GM12878 (cell line): ENCODE results near the gene PRSS35. TPM values are rescaled to one million over a fixed set of nuclear protein-coding genes. Genes with fewer than 3 reads are reported as not detected.

Experiments
- ATAC-seq: fragments of 200-7000 bp; cut with Tn5 transposase; 3 replicates; pipeline ENCODE4 v1.9.1; 2020; ENCODE audit warnings: mild to moderate bottlenecking, moderate library complexity
- BruUV-seq: library from RNA; stranded (reverse); fragments of 400-500 nt; replicated peaks from 2 replicates; lab custom pipeline; 2021; lab: Mats Ljungman, UMichigan
- CTCF ChIA-PET: fragments of 300-600 bp; sonication (Branson Sonifier 250); formaldehyde crosslinking; extraction: SDS; loops from one replicate; lab custom pipeline; 2021; ENCODE audit warnings: inconsistent platforms; lab: Yijun Ruan, JAX
- POLR2A ChIA-PET: fragments of 350-600 bp; formaldehyde crosslinking; extraction: SDS; loops from one replicate; lab custom pipeline; 2021; ENCODE audit warnings: inconsistent platforms; lab: Charles Lee
- RAD21 ChIA-PET: fragments of 300-600 bp; sonication (Branson Sonifier 250); formaldehyde crosslinking; loops from one replicate; lab custom pipeline; 2023; ENCODE audit warnings: antibody characterized with exemption; ENCODE audit not compliant: unreplicated experiment; lab: Charles Lee
- SMC1A ChIA-PET: fragments of 300-600 bp; sonication (Branson Sonifier 250); formaldehyde crosslinking; loops from one replicate; lab custom pipeline; 2023; ENCODE audit not compliant: unreplicated experiment, uncharacterized antibody; lab: Charles Lee
- DNase-seq: peaks from one replicate; pipeline ENCODE4 v3.0.0-alpha.2; 2011; ENCODE audit warnings: low read depth, low spot score
- FAIRE-seq: peaks from 3 replicates; lab custom pipeline; 2011; peaks lifted over from hg19 to GRCh38; lab: Jason Lieb, UNC
- H2AFZ ChIP-seq: 2 replicates; pipeline ENCODE4 v1.6.0; 2011; ENCODE audit warnings: low read depth, low read length, control low read depth; ENCODE audit not compliant: control insufficient read depth
- H3K27ac ChIP-seq: 2 replicates; pipeline ENCODE4 v1.5.1; 2011; ENCODE audit warnings: control low read depth; ENCODE audit not compliant: control insufficient read depth, insufficient read depth
- H3K27me3 ChIP-seq, 2 experiments: replicated peaks in 1 of 2; 2 replicates each; pipeline versions ENCODE4 v1.6.0 to v1.6.1; 2011; ENCODE audit warnings: low read length in 1 of 2; ENCODE audit not compliant: control insufficient read depth in 2 of 2, insufficient read depth in 2 of 2
- H3K36me3 ChIP-seq, 2 experiments: 2 replicates each; pipeline ENCODE4 v1.5.1; 2011; ENCODE audit warnings: low read length in 1 of 2; ENCODE audit not compliant: control insufficient read depth in 2 of 2, insufficient read depth in 2 of 2
- H3K4me1 ChIP-seq: 2 replicates; pipeline ENCODE4 v1.6.1; 2011; ENCODE audit warnings: mild to moderate bottlenecking, low read length, moderate library complexity, mixed read lengths; ENCODE audit not compliant: control insufficient read depth, insufficient read depth
- H3K4me2 ChIP-seq: 2 replicates; pipeline ENCODE4 v1.6.0; 2011; ENCODE audit warnings: control low read depth; ENCODE audit not compliant: control insufficient read depth, insufficient read depth
- H3K4me3 ChIP-seq: fragments of 200-600 bp; sonication (generic); 2 replicates; pipeline ENCODE4 v1.5.1; 2016
- H3K79me2 ChIP-seq: 2 replicates; pipeline ENCODE4 v1.6.0; 2011; ENCODE audit warnings: low read length; ENCODE audit not compliant: control insufficient read depth, insufficient read depth
- H3K9ac ChIP-seq: 2 replicates; pipeline ENCODE4 v1.8.0; 2011; ENCODE audit warnings: low read length, control low read depth, mixed read lengths; ENCODE audit not compliant: control insufficient read depth, insufficient read depth
- H3K9me3 ChIP-seq: replicated peaks from 3 replicates; pipeline ENCODE4 v1.5.1; 2011; ENCODE audit warnings: mild to moderate bottlenecking, low read length; ENCODE audit not compliant: control insufficient read depth, insufficient read depth
- H4K20me1 ChIP-seq: 2 replicates; pipeline ENCODE4 v1.6.0; 2011; ENCODE audit not compliant: control insufficient read depth, insufficient read depth
- EED ChIP-seq: sonication (generic); IDR thresholded peaks from 2 replicates; pipeline ENCODE4 v1.6.1; 2016; ENCODE audit warnings: antibody characterized with exemption, low read depth
- ETV6 ChIP-seq, 2 experiments: fragments of 450-650 bp in 1 of 2; IDR thresholded peaks in 1 of 2; conservative IDR thresholded peaks in 1 of 2; 2 replicates each; pipeline ENCODE4 v1.6.1; 2014; ENCODE audit warnings: antibody characterized with exemption in 1 of 2, borderline replicate concordance in 1 of 2, low read depth in 1 of 2, mild to moderate bottlenecking in 1 of 2, moderate library complexity in 1 of 2
- IKZF1 ChIP-seq: fragments of 450-650 bp; conservative IDR thresholded peaks from 2 replicates; pipeline ENCODE4 v1.6.1; 2017; ENCODE audit warnings: antibody characterized with exemption, mild to moderate bottlenecking
- JUNB ChIP-seq: IDR thresholded peaks from 2 replicates; pipeline ENCODE4 v1.6.1; 2016; ENCODE audit warnings: antibody characterized with exemption, mild to moderate bottlenecking
- MEF2A ChIP-seq: IDR thresholded peaks from 2 replicates; pipeline ENCODE4 v1.6.1; 2011; ENCODE audit warnings: low read depth, mild to moderate bottlenecking, low read length, moderate library complexity; ENCODE audit not compliant: insufficient read depth
- MEF2B ChIP-seq: fragments of 450-650 bp; IDR thresholded peaks from 2 replicates; pipeline ENCODE4 v1.6.1; 2018; ENCODE audit warnings: mild to moderate bottlenecking, moderate library complexity; ENCODE audit not compliant: partially characterized antibody, poor library complexity, severe bottlenecking
- MYC ChIP-seq: IDR thresholded peaks from 2 replicates; pipeline ENCODE4 v1.6.1; 2011; ENCODE audit warnings: mild to moderate bottlenecking, low read length, moderate library complexity, inconsistent platforms; ENCODE audit not compliant: insufficient read depth, insufficient replicate concordance, insufficient read length, severe bottlenecking
- NFYA ChIP-seq: IDR thresholded peaks from 2 replicates; pipeline ENCODE4 v1.6.1; 2011; ENCODE audit warnings: low read depth, mild to moderate bottlenecking, low read length, improper control_type of control experiment, borderline replicate concordance
- NR2C2 ChIP-seq: IDR thresholded peaks from 2 replicates; pipeline ENCODE4 v1.6.1; 2011; ENCODE audit warnings: borderline replicate concordance, low read depth; ENCODE audit not compliant: control insufficient read depth, insufficient read length
- PML ChIP-seq: IDR thresholded peaks from 2 replicates; pipeline ENCODE4 v1.6.1; 2012; ENCODE audit warnings: low read length, inconsistent platforms
- RAD21 ChIP-seq: IDR thresholded peaks from 2 replicates; pipeline ENCODE4 v1.6.1; 2011; ENCODE audit warnings: mild to moderate bottlenecking, low read depth, low read length, moderate library complexity; ENCODE audit not compliant: insufficient read depth
- RB1 ChIP-seq: fragments of 450-650 bp; formaldehyde crosslinking; IDR thresholded peaks from 2 replicates; pipeline ENCODE4 v1.6.1; 2017; ENCODE audit warnings: mild to moderate bottlenecking, borderline replicate concordance
- RCOR1 ChIP-seq: conservative IDR thresholded peaks from 2 replicates; pipeline ENCODE4 v1.6.1; 2012; ENCODE audit warnings: low read depth, low read length, improper control_type of control experiment
- SIN3A ChIP-seq: IDR thresholded peaks from 2 replicates; pipeline ENCODE4 v1.6.1; 2012; ENCODE audit warnings: low read depth, low read length, improper control_type of control experiment
- SREBF1 ChIP-seq: IDR thresholded peaks from 2 replicates; pipeline ENCODE4 v1.6.1; 2012; ENCODE audit warnings: mild to moderate bottlenecking, low read length
- ZNF24 ChIP-seq: fragments of 450-650 bp; IDR thresholded peaks from 2 replicates; pipeline ENCODE4 v1.6.1; 2017; ENCODE audit warnings: antibody characterized with exemption, mild to moderate bottlenecking
- WGBS: methylation state at CpG from one replicate; pipeline ENCODE4 v1.1.6; 2016; ENCODE audit warnings: low lambda C conversion rate; ENCODE audit not compliant: insufficient replicate concordance, insufficient coverage; ENCODE audit errors: missing lambda C conversion rate; 5-methylcytosine and 5-hydroxymethylcytosine counted together
- in situ Hi-C: fragments of 300-500 bp; cut with MboI; formaldehyde crosslinking; loops from 9 replicates; pipeline ENCODE4 v1.14.3; 2018; ENCODE audit warnings: mixed read lengths
- intact Hi-C: fragments of 100-400 bp; cut with micrococcal nuclease; formaldehyde crosslinking; loops from one replicate; pipeline ENCODE4 v1.14.2; 2022; ENCODE audit not compliant: unreplicated experiment
- polyA plus RNA-seq, 11 experiments: library from polyadenylated mRNA; depleted of rRNA in 4 of 11; unstranded in 6 of 11; stranded (reverse) in 5 of 11; fragments of >200 nt; fragmentation: Nextera tagmentation in 4 of 11; fragmentation: Illumina TruSeq in 1 of 11; extraction: Ambion mirVana in 4 of 11; extraction: Trizol in 1 of 11; gene quantifications; 1 replicate in 1 of 11; 2 replicates in 10 of 11; pipeline versions ENCODE4 v1.2.1 to v1.2.3, GENCODE V29; 2011 to 2016; ENCODE audit warnings: inconsistent platforms in 2 of 11, missing spikeins in 2 of 11, low read depth in 1 of 11
- total RNA-seq, 4 experiments: library from RNA; depleted of rRNA in 3 of 4; stranded (reverse); fragments of >200 nt in 3 of 4; fragmentation: Illumina TruSeq in 1 of 4; extraction: Trizol in 1 of 4; gene quantifications; 2 replicates each; pipeline versions ENCODE4 v1.2.1 to v1.2.3, GENCODE V29; 2013 to 2021
- TF ChIP-seq, protein P1 (sequence below): IDR thresholded peaks from 2 replicates; pipeline ENCODE4 v1.6.1; 2011; ENCODE audit warnings: mild to moderate bottlenecking, low read depth, low read length, moderate library complexity; ENCODE audit not compliant: insufficient replicate concordance
- TF ChIP-seq, protein P2 (sequence below): fragments of 450-650 bp; IDR thresholded peaks from 2 replicates; pipeline ENCODE4 v1.6.1; 2017; ENCODE audit warnings: mild to moderate bottlenecking
- TF ChIP-seq, protein P3 (sequence below): fragments of 450-650 bp; formaldehyde crosslinking; IDR thresholded peaks from 2 replicates; pipeline ENCODE4 v1.4.0; 2020; ENCODE audit warnings: mild to moderate bottlenecking, moderate library complexity

Gene PRSS35
- total and polyA plus RNA-seq, 10 of the 15 experiments (the other 5 are each of a cell fraction or from before 2014, with no cell fraction given) = not detected

DNA sequence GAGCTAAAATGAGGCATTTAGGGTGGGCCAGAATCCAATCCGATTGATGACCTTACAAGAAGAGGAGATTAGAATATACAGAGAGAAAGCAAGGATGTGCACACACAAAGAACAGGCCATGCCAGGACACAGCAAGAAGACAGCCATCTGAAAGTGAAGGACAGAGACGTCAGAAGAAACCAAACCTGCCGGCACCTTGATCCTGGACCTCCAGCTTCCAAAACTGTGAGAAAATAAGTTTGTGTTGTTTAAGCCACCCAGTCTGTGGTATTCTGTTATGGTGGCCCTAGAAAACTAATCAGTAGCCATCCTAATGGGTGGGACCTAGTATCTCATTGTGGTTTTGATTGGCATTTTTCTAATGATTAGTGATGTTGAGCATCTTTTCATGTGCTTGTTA is 41.7 kb upstream of the PRSS35 start (continued):
- TF ChIP-seq MYC (no peak), MEF2A (no peak), RB1 (no peak), IKZF1 (no peak), EED (no peak), JUNB (no peak), SREBF1 (no peak), NR2C2 (no peak), MEF2B (no peak)
- TF ChIP-seq, protein P1, sequence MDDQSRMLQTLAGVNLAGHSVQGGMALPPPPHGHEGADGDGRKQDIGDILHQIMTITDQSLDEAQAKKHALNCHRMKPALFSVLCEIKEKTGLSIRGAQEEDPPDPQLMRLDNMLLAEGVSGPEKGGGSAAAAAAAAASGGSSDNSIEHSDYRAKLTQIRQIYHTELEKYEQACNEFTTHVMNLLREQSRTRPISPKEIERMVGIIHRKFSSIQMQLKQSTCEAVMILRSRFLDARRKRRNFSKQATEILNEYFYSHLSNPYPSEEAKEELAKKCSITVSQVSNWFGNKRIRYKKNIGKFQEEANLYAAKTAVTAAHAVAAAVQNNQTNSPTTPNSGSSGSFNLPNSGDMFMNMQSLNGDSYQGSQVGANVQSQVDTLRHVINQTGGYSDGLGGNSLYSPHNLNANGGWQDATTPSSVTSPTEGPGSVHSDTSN = no peak
- TF ChIP-seq, protein P2, sequence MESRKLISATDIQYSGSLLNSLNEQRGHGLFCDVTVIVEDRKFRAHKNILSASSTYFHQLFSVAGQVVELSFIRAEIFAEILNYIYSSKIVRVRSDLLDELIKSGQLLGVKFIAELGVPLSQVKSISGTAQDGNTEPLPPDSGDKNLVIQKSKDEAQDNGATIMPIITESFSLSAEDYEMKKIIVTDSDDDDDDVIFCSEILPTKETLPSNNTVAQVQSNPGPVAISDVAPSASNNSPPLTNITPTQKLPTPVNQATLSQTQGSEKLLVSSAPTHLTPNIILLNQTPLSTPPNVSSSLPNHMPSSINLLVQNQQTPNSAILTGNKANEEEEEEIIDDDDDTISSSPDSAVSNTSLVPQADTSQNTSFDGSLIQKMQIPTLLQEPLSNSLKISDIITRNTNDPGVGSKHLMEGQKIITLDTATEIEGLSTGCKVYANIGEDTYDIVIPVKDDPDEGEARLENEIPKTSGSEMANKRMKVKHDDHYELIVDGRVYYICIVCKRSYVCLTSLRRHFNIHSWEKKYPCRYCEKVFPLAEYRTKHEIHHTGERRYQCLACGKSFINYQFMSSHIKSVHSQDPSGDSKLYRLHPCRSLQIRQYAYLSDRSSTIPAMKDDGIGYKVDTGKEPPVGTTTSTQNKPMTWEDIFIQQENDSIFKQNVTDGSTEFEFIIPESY = no peak

DNA sequence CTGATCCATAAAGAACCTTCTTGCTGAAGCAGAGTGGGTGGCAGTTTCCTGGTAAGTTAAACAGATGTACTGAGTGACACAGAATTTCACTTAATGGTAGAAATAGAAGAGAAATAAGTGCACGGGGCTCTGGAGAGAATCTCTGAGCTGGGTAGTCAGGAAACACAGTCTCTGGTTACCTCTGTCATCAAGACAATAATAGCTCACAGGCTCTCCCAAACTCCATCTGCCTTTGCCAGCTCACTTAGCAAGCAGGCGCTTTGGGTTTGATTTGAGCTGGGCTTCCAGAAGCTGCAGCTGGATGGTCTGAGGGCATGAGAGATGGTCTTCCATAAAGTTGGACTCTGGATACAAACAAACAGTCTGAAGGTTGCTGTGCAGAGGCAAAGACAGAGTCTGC is 39.6 kb upstream of the PRSS35 start:
- intact Hi-C loops (no loop called here), in situ Hi-C loops (no loop called here)
- Histone ChIP-seq H4K20me1 (no peaks in the 10 kb centered on the region), H3K4me1 (no peaks in the 10 kb centered on the region), H2AFZ (no peak overlapping the region), H3K4me2 (no peak overlapping the region), H3K9ac (no peak overlapping the region), H3K27ac (no peak overlapping the region), H3K9me3 (no peaks in the 10 kb centered on the region), H3K79me2 (no peaks in the 10 kb centered on the region), H3K27me3 (no peaks in the 10 kb centered on the region), H3K4me3 (no peak overlapping the region), H3K36me3 (no peaks in the 10 kb centered on the region)
- DNase-seq (no peak), FAIRE-seq (no peak), ATAC-seq (no peak)
- ChIA-PET POLR2A (no interaction called here), SMC1A (interaction anchor here (0.8 kb wide), 1 partner anchor 13 kb away, joined by 5 read pairs; no protein-coding TSS in a partner anchor), CTCF (no interaction called here), RAD21 (no interaction called here)
- no TSS peak for BruUV-seq
- 25% methylated on average over 2 of the region's 2 CpGs for WGBS
- TF ChIP-seq, protein P3, sequence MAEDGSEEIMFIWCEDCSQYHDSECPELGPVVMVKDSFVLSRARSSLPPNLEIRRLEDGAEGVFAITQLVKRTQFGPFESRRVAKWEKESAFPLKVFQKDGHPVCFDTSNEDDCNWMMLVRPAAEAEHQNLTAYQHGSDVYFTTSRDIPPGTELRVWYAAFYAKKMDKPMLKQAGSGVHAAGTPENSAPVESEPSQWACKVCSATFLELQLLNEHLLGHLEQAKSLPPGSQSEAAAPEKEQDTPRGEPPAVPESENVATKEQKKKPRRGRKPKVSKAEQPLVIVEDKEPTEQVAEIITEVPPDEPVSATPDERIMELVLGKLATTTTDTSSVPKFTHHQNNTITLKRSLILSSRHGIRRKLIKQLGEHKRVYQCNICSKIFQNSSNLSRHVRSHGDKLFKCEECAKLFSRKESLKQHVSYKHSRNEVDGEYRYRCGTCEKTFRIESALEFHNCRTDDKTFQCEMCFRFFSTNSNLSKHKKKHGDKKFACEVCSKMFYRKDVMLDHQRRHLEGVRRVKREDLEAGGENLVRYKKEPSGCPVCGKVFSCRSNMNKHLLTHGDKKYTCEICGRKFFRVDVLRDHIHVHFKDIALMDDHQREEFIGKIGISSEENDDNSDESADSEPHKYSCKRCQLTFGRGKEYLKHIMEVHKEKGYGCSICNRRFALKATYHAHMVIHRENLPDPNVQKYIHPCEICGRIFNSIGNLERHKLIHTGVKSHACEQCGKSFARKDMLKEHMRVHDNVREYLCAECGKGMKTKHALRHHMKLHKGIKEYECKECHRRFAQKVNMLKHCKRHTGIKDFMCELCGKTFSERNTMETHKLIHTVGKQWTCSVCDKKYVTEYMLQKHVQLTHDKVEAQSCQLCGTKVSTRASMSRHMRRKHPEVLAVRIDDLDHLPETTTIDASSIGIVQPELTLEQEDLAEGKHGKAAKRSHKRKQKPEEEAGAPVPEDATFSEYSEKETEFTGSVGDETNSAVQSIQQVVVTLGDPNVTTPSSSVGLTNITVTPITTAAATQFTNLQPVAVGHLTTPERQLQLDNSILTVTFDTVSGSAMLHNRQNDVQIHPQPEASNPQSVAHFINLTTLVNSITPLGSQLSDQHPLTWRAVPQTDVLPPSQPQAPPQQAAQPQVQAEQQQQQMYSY (CRISPR knock-in tag) = no peak
- TF ChIP-seq ZNF24 (no peak), ETV6 (conservative IDR thresholded peaks at IDR 0.05 in 1 of 2, IDR thresholded peaks at IDR 0.05 in 1 of 2; ENCODE audit: borderline replicate concordance in 1 of 2, low read depth in 1 of 2) (no peak), RCOR1 (no peak), RAD21 (no peak), PML (no peak), SIN3A (no peak), NFYA (no peak)
